Stimulated activated CD4-positive, alpha-beta T cell treated with anti-CD3 and anti-CD28 coated beads, TNF-alpha, amount 100 ng/mL, for 4 hours (primary cell): ENCODE data around the gene RNU2-63P.
"Not testable (repeated sequence)": the region's sequence is repeated elsewhere in the genome, so short reads cannot be mapped to it uniquely, and the experiment has no call there.

ENCODE experiments used
- DNase-seq, 3 experiments: peaks; one replicate each; pipeline ENCODE4 v3.0.0-alpha.2; 2020; ENCODE audit warnings: low read depth in 3 of 3

RNU2-63P gene

DNA sequence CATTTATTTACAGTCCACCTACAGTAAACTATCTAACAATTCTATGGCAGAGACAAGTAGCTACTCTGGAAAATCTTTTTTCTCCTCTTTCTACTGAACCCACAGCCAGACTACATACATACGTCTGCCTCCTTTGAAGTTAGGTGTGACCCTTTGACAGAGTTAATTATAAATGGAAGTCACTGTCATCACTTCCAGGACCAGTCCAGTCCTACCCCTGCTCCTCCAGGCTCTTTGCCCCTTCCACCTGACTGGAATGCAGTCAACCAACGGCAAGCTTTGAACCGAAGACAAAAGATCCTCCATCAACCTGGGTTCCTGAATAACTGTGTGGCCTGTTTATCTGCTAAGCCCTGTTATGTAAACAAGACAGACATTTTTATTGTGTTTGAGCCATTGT lies 35.2 kb downstream of the RNU2-63P start:
- not testable (repeated sequence) for DNase-seq

DNA sequence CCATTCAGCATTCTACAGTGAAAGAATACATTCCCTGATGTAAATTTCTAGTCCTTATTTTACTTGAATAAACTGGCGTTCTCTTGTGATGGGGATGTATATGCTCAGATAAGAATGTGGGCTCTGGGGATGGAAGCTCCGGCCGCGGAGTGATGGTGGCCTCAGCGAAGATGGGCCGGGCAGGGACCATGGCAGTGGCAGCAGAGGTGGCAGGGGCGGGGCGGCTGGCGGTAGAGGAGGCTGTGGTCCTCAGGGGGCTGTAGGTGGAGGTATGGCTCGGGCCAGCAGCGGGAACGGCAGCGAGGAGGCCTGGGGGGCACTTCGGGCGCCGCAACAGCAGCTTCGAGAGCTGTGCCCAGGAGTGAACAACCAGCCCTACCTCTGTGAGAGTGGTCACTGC lies 44.0 kb downstream of the RNU2-63P start:
- DNase-seq: not testable (repeated sequence)
